ENCODE results near the gene SHROOM1. TPM values are rescaled to one million over a fixed set of nuclear protein-coding genes. Genes with fewer than 3 reads are reported as not detected.
A peak's percentile ranks its signal among the peaks of the same experiment; 100 is the strongest.

The SHROOM1 gene
- 2.3 and 2.5 TPM in 2 replicates for total RNA-seq
- total RNA-seq (2013) = 0.40 TPM
- 1.1 and 1.3 TPM in 2 replicates for polyA plus RNA-seq
- 0.69 and 1.9 TPM in 2 replicates for polyA minus RNA-seq

- Histone ChIP-seq H4K20me1 (ENCODE audit: control insufficient read depth, insufficient read depth, low read length, poor library complexity, severe bottlenecking) (no peaks in the 10 kb centered on the region), H3K4me2 (replicated peaks; ENCODE audit: low read depth, low read length, poor library complexity, severe bottlenecking) (peak within 1 kb of the TSS; percentile 88), H3K9ac (ENCODE audit: low read length) (peak within 1 kb of the TSS; percentile 65), H3K79me2 (ENCODE audit: control insufficient read depth, insufficient read depth, low read length) (no peaks in the 10 kb centered on the region), H3K36me3 (replicated peaks in 1 of 2; ENCODE audit: control extremely low read depth in 1 of 2, control insufficient read depth in 1 of 2, extremely low read depth in 1 of 2, insufficient read depth in 2 of 2, low read length in 1 of 2) (no peaks in the 10 kb centered on the region), H3K4me1 (ENCODE audit: control insufficient read depth in 2 of 2, insufficient read depth in 2 of 2, low read length in 2 of 2) (peaks cover 17 to 22% of the 10 kb centered on the region in 2 donors), H3K27ac (ENCODE audit: low read length in 2 of 2) (no peak within 1 kb of the TSS), H3K27me3 (replicated peaks in 1 of 4; ENCODE audit: control extremely low read depth in 1 of 4, control insufficient read depth in 3 of 4, insufficient read depth in 4 of 4, low read length in 3 of 4) (peaks cover 0 to 50% (median 27%) of the 10 kb centered on the region in 4 experiments), H3K4me3 (ENCODE audit: control extremely low read depth in 1 of 5, extremely low read depth in 1 of 5, insufficient read depth in 1 of 5, low read depth in 2 of 5, low read length in 4 of 5) (peak within 1 kb of the TSS in 4 of 5 experiments; percentile 35 to 73 (median 57)), H2AFZ (ENCODE audit: insufficient read depth, low read depth, low read length, poor library complexity, severe bottlenecking) (peak within 1 kb of the TSS; percentile 89), H3K9me3 (ENCODE audit: control extremely low read depth in 1 of 3, control insufficient read depth in 2 of 3, insufficient read depth in 1 of 3, low read length in 2 of 3) (peaks cover 0 to 3% (median 0%) of the 10 kb centered on the region in 3 donors)
- no peak for TF ChIP-seq EZH2 (IDR thresholded peaks at IDR 0.05; ENCODE audit: borderline replicate concordance, insufficient read depth, low read depth, low read length, poor library complexity, severe bottlenecking)
- no peak for TF ChIP-seq CTCF (IDR thresholded peaks at IDR 0.05)
- Mint-ChIP-seq H3K27me3 (peaks cover 23% of the 10 kb centered on the region), H3K9me3 (ENCODE audit: insufficient read depth) (no peaks in the 10 kb centered on the region), H3K27ac (peak within 1 kb of the TSS; percentile 71), H3K4me3 (peak within 1 kb of the TSS; percentile 93), H3K4me1 (peaks cover 18% of the 10 kb centered on the region)
- intact Hi-C loops (cut with micrococcal nuclease) = loop anchor here (1.0 to 5.0 kb wide), 3 partner anchors 36 to 517 kb away; partner anchors contain the start of genes GDF9 and UQCRQ
- 11% methylated on average over 78 of the region's 78 CpGs for WGBS (ENCODE audit: insufficient coverage)
- DNase-seq (no peak), ATAC-seq (ENCODE audit: low read depth) (peak; percentile 46)
- ChIA-PET POLR2A (interaction anchor here (0.9 to 1.3 kb wide), 2 partner anchors 9 to 53 kb away, joined by 3 read pairs; no protein-coding TSS in a partner anchor), CTCF (interaction anchor here (0.7 to 7.4 kb wide), 15 partner anchors 10 to 303 kb away, joined by 3 to 75 read pairs (median 4); partner anchors contain the start of genes GDF9, SOWAHA and UQCRQ)
These were observed at the start of gene SHROOM1 for GRCh38 chr5:132830436-132831094. Gene SHROOM1 (minus strand): TSS chr5:132830647. CDS start chr5:132826140, 4,507 bp downstream.

- H3K4me3 Mint-ChIP-seq = no peak overlapping the region
- Histone ChIP-seq H3K36me3 (replicated peaks in 1 of 2; ENCODE audit: control extremely low read depth in 1 of 2, control insufficient read depth in 1 of 2, extremely low read depth in 1 of 2, insufficient read depth in 2 of 2, low read length in 1 of 2) (peaks cover 11 to 55% of the 10 kb centered on the region in 2 experiments), H3K4me2 (replicated peaks; ENCODE audit: low read depth, low read length, poor library complexity, severe bottlenecking) (no peak overlapping the region), H3K27me3 (replicated peaks in 1 of 4; ENCODE audit: control extremely low read depth in 1 of 4, control insufficient read depth in 3 of 4, insufficient read depth in 4 of 4, low read length in 3 of 4) (no peaks in the 10 kb centered on the region), H3K4me1 (ENCODE audit: control insufficient read depth in 2 of 2, insufficient read depth in 2 of 2, low read length in 2 of 2) (no peaks in the 10 kb centered on the region), H3K27ac (ENCODE audit: low read length in 2 of 2) (no peak overlapping the region), H3K9ac (ENCODE audit: low read length) (no peak overlapping the region), H4K20me1 (ENCODE audit: control insufficient read depth, insufficient read depth, low read length, poor library complexity, severe bottlenecking) (no peaks in the 10 kb centered on the region), H3K79me2 (ENCODE audit: control insufficient read depth, insufficient read depth, low read length) (no peaks in the 10 kb centered on the region), H3K4me3 (ENCODE audit: control extremely low read depth in 1 of 5, extremely low read depth in 1 of 5, insufficient read depth in 1 of 5, low read depth in 2 of 5, low read length in 4 of 5) (no peak overlapping the region), H3K9me3 (ENCODE audit: control extremely low read depth in 1 of 3, control insufficient read depth in 2 of 3, insufficient read depth in 1 of 3, low read length in 2 of 3) (no peaks in the 10 kb centered on the region), H2AFZ (ENCODE audit: insufficient read depth, low read depth, low read length, poor library complexity, severe bottlenecking) (no peak overlapping the region)
- no peak overlapping the region for H3K27ac Mint-ChIP-seq
- ATAC-seq (ENCODE audit: low read depth) = no peak
- H3K4me1 Mint-ChIP-seq = no peaks in the 10 kb centered on the region
- H3K9me3 Mint-ChIP-seq (ENCODE audit: insufficient read depth) = no peaks in the 10 kb centered on the region
- DNase-seq = no peak
- TF ChIP-seq EZH2 (IDR thresholded peaks at IDR 0.05; ENCODE audit: borderline replicate concordance, insufficient read depth, low read depth, low read length, poor library complexity, severe bottlenecking) (no peak), CTCF (IDR thresholded peaks at IDR 0.05) (no peak)
- no CpG with 5 or more reads among the region's 3 CpGs for WGBS (ENCODE audit: insufficient coverage)
- ChIA-PET CTCF (no interaction called here), POLR2A (no interaction called here)
- intact Hi-C loops (cut with micrococcal nuclease) = no loop called here
- H3K27me3 Mint-ChIP-seq = no peaks in the 10 kb centered on the region
These were observed 47.5 kb upstream of the SHROOM1 start for GRCh38 chr5:132877938-132878337.

Measured in B cell (primary cell).